Left forelimb (tissue), 1 donor: ENCODE data around the gene LHPP.
"Not testable (repeated sequence)": the region's sequence is repeated elsewhere in the genome, so short reads cannot be mapped to it uniquely, and the experiment has no call there.

Experiments used
- DNase-seq: peaks from one replicate; pipeline ENCODE4 v3.0.0-alpha.2; 2018; ENCODE audit warnings: low spot score

Gene LHPP

GRCh38 chr10:124573726-124574455 is 112.3 kb downstream of the LHPP start:
- DNase-seq: no peak

GRCh38 chr10:124574456-124575070 is 112.9 kb downstream of the LHPP start:
- no peak for DNase-seq

- DNase-seq: no peak
Observed at GRCh38 chr10:124575107-124576035, 113.7 kb downstream of the LHPP start.

GRCh38 chr10:124576526-124577420 is 115.2 kb downstream of the LHPP start:
- DNase-seq: no peak

GRCh38 chr10:124577651-124578050 is 116.0 kb downstream of the LHPP start:
- no peak for DNase-seq

GRCh38 chr10:124578231-124579010 is 116.8 kb downstream of the LHPP start:
- no peak for DNase-seq

GRCh38 chr10:124579011-124579399 is 117.4 kb downstream of the LHPP start:
- DNase-seq: no peak

GRCh38 chr10:124586142-124586541 is 124.5 kb downstream of the LHPP start:
- no peak for DNase-seq

GRCh38 chr10:124587811-124588211 is 126.2 kb downstream of the LHPP start:
- no peak for DNase-seq

- DNase-seq: not testable (repeated sequence)
Observed at GRCh38 chr10:124588341-124588735, 126.7 kb downstream of the LHPP start.

GRCh38 chr10:124588736-124589490 is 127.3 kb downstream of the LHPP start:
- DNase-seq: no peak

- DNase-seq: no peak
Observed at GRCh38 chr10:124589491-124590041, 127.9 kb downstream of the LHPP start.

GRCh38 chr10:124590216-124591122 is 128.8 kb downstream of the LHPP start:
- DNase-seq: no peak

- DNase-seq: no peak
Observed at GRCh38 chr10:124591123-124591495, 129.5 kb downstream of the LHPP start.

GRCh38 chr10:124592101-124592500 is 130.5 kb downstream of the LHPP start:
- DNase-seq: no peak

GRCh38 chr10:124592736-124593430 is 131.3 kb downstream of the LHPP start:
- DNase-seq: no peak

GRCh38 chr10:124593431-124593985 is 131.9 kb downstream of the LHPP start:
- no peak for DNase-seq

- no peak for DNase-seq
Observed at GRCh38 chr10:124594240-124594639, 132.6 kb downstream of the LHPP start.
